Fibroblast of lung (primary cell): ENCODE measurements around the gene DDX54. TPM values are rescaled to one million over a fixed set of nuclear protein-coding genes. Genes with fewer than 3 reads are reported as not detected.

Experiments
- DNase-seq, 2 donors: peaks; one replicate each; pipeline versions ENCODE4 v3.0.0 to v3.0.0-alpha.2; 2010; ENCODE audit warnings: low read depth in 2 of 2
- H2AFZ ChIP-seq: 2 replicates; pipeline ENCODE4 v1.5.1; 2012; ENCODE audit warnings: low read length, control low read depth, inconsistent platforms
- H3K27ac ChIP-seq: 2 replicates; pipeline ENCODE4 v1.5.1; 2011; ENCODE audit warnings: low read length, control low read depth; ENCODE audit not compliant: insufficient read depth
- H3K27me3 ChIP-seq: 2 replicates; pipeline ENCODE4 v1.5.1; 2011; ENCODE audit warnings: mild to moderate bottlenecking, low read length; ENCODE audit not compliant: control insufficient read depth, insufficient read depth
- H3K36me3 ChIP-seq: 2 replicates; pipeline ENCODE4 v1.5.1; 2011; ENCODE audit warnings: low read length; ENCODE audit not compliant: control insufficient read depth, insufficient read depth
- H3K4me1 ChIP-seq: 2 replicates; pipeline ENCODE4 v1.5.1; 2011; ENCODE audit warnings: low read length; ENCODE audit not compliant: control insufficient read depth, insufficient read depth; ENCODE audit errors: extremely low read depth
- H3K4me2 ChIP-seq: 2 replicates; pipeline ENCODE4 v1.5.1; 2011; ENCODE audit warnings: low read length, control low read depth; ENCODE audit not compliant: insufficient read depth; ENCODE audit errors: extremely low read depth
- H3K4me3 ChIP-seq, 4 experiments: fragments of 200-600 bp in 1 of 4; sonication (generic) in 1 of 4; replicated peaks in 1 of 4; 2 replicates each; pipeline ENCODE4 v1.5.1; 2011 to 2016; ENCODE audit warnings: low read length in 4 of 4, low read depth in 3 of 4, mild to moderate bottlenecking in 3 of 4, control low read depth in 2 of 4, inconsistent platforms in 1 of 4, mixed read lengths in 1 of 4; ENCODE audit not compliant: insufficient read depth in 1 of 4; ENCODE audit errors: control extremely low read depth in 1 of 4
- H3K79me2 ChIP-seq: 2 replicates; pipeline ENCODE4 v1.5.1; 2012; ENCODE audit warnings: mild to moderate bottlenecking, low read length, inconsistent platforms; ENCODE audit not compliant: control insufficient read depth, insufficient read depth
- H3K9ac ChIP-seq: 2 replicates; pipeline ENCODE4 v1.5.1; 2011; ENCODE audit warnings: mild to moderate bottlenecking, low read length, control low read depth; ENCODE audit not compliant: insufficient read depth
- H3K9me3 ChIP-seq: 2 replicates; pipeline ENCODE4 v1.5.1; 2012; ENCODE audit warnings: low read depth, low read length; ENCODE audit not compliant: control insufficient read depth, insufficient read depth
- H4K20me1 ChIP-seq: 2 replicates; pipeline ENCODE4 v1.5.1; 2011; ENCODE audit warnings: low read length; ENCODE audit not compliant: control insufficient read depth, insufficient read depth; ENCODE audit errors: extremely low read depth
- CTCF ChIP-seq, 2 donors: IDR thresholded peaks in 1 of 2; conservative IDR thresholded peaks in 1 of 2; 1 replicate in 1 of 2; 2 replicates in 1 of 2; pipeline ENCODE4 v1.5.1; 2011 to 2012; ENCODE audit warnings: low read length in 2 of 2, control low read depth in 1 of 2, inconsistent platforms in 1 of 2, low read depth in 1 of 2, mild to moderate bottlenecking in 1 of 2
- EZH2 ChIP-seq: IDR thresholded peaks from 2 replicates; pipeline ENCODE4 v1.5.1; 2012; ENCODE audit warnings: low read length, control low read depth, mild to moderate bottlenecking; ENCODE audit errors: missing control alignments
- polyA minus RNA-seq: library from RNA; depleted of rRNA, polyadenylated mRNA; stranded (reverse); fragments of >200 nt; gene quantifications from 2 replicates; pipeline ENCODE4 v1.2.3, GENCODE V29; 2011; ENCODE audit warnings: low replicate concordance
- polyA plus RNA-seq, 2 donors: library from polyadenylated mRNA; depleted of rRNA in 1 of 2; stranded (reverse) in 1 of 2; unstranded in 1 of 2; fragments of >200 nt; gene quantifications; 2 replicates each; pipeline ENCODE4 v1.2.1, GENCODE V29; 2011 to 2012; ENCODE audit warnings: missing spikeins in 1 of 2
- total RNA-seq: library from RNA; depleted of rRNA; stranded (reverse); fragments of >200 nt; gene quantifications from 2 replicates; pipeline ENCODE4 v1.2.1, GENCODE V29; 2014

DDX54 gene, protein sequence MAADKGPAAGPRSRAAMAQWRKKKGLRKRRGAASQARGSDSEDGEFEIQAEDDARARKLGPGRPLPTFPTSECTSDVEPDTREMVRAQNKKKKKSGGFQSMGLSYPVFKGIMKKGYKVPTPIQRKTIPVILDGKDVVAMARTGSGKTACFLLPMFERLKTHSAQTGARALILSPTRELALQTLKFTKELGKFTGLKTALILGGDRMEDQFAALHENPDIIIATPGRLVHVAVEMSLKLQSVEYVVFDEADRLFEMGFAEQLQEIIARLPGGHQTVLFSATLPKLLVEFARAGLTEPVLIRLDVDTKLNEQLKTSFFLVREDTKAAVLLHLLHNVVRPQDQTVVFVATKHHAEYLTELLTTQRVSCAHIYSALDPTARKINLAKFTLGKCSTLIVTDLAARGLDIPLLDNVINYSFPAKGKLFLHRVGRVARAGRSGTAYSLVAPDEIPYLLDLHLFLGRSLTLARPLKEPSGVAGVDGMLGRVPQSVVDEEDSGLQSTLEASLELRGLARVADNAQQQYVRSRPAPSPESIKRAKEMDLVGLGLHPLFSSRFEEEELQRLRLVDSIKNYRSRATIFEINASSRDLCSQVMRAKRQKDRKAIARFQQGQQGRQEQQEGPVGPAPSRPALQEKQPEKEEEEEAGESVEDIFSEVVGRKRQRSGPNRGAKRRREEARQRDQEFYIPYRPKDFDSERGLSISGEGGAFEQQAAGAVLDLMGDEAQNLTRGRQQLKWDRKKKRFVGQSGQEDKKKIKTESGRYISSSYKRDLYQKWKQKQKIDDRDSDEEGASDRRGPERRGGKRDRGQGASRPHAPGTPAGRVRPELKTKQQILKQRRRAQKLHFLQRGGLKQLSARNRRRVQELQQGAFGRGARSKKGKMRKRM
- total RNA-seq, result 23.6 and 25.9 TPM in 2 replicates
- polyA plus RNA-seq, result 20.5 and 33.7 TPM in 2 replicates
- 23.1 and 39.7 TPM in 2 replicates for polyA plus RNA-seq (2012)
- 31.5 and 48.5 TPM in 2 replicates for polyA minus RNA-seq

GRCh38 chr12:113185180-113186032 is at the start of gene DDX54, which contains the start of gene RITA1:
Gene DDX54, minus strand, starts transcription at chr12:113185478. Its CDS starts 27 bp downstream, at chr12:113185451.
Gene RITA1, plus strand, starts transcription at chr12:113185721. Its CDS starts 1,026 bp downstream, at chr12:113186747.
- Histone ChIP-seq H3K9ac (peak within 1 kb of the TSS; percentile 100), H3K4me2 (peak within 1 kb of the TSS; percentile 90), H3K27ac (peak within 1 kb of the TSS; percentile 98), H3K79me2 (peaks cover 34% of the 10 kb centered on the region), H3K9me3 (no peaks in the 10 kb centered on the region), H3K36me3 (peaks cover 2% of the 10 kb centered on the region), H2AFZ (peak within 1 kb of the TSS; percentile 87), H3K4me1 (peaks cover 8% of the 10 kb centered on the region), H4K20me1 (no peaks in the 10 kb centered on the region), H3K27me3 (no peaks in the 10 kb centered on the region), H3K4me3 (peak within 1 kb of the TSS; percentile 90 to 100 (median 94))
- DNase-seq, result peak; percentile 72 to 78
- no peak for TF ChIP-seq EZH2
- no peak for TF ChIP-seq CTCF (conservative IDR thresholded peaks at IDR 0.05 in 1 of 2, IDR thresholded peaks at IDR 0.05 in 1 of 2; ENCODE audit: low read depth in 1 of 2, low read length in 2 of 2)

GRCh38 chr12:113234483-113234882 is 49.2 kb upstream of the DDX54 start:
- Histone ChIP-seq H3K9ac (no peak overlapping the region), H3K4me1 (peaks cover 5% of the 10 kb centered on the region)
- TF ChIP-seq CTCF (conservative IDR thresholded peaks at IDR 0.05 in 1 of 2, IDR thresholded peaks at IDR 0.05 in 1 of 2; ENCODE audit: low read depth in 1 of 2, low read length in 2 of 2) (no peak), EZH2 (no peak)

More at GRCh38 chr12:113234483-113234882, 49.2 kb upstream of the DDX54 start:
- Histone ChIP-seq H4K20me1 (no peaks in the 10 kb centered on the region), H3K4me2 (no peak overlapping the region), H2AFZ (no peak overlapping the region), H3K36me3 (peaks cover 13% of the 10 kb centered on the region), H3K27ac (no peak overlapping the region), H3K27me3 (no peaks in the 10 kb centered on the region), H3K4me3 (no peak overlapping the region), H3K79me2 (no peaks in the 10 kb centered on the region), H3K9me3 (no peaks in the 10 kb centered on the region)
- DNase-seq, result no peak
